DND-41 (cell line): ENCODE measurements around the gene FAM187B.

Experiments
- CTCF ChIP-seq: IDR thresholded peaks from 2 replicates; pipeline ENCODE4 v1.5.1; 2012; ENCODE audit warnings: borderline replicate concordance, low read length, moderate library complexity, mild to moderate bottlenecking; ENCODE audit not compliant: poor library complexity, severe bottlenecking; ENCODE audit errors: extremely low read depth
- EZH2 ChIP-seq: IDR thresholded peaks from 3 replicates; pipeline ENCODE4 v1.6.1; 2012; ENCODE audit warnings: borderline replicate concordance, low read depth, mild to moderate bottlenecking, moderate library complexity, low read length, inconsistent platforms; ENCODE audit not compliant: severe bottlenecking

- no peak for TF ChIP-seq EZH2
- TF ChIP-seq CTCF = no peak
These were observed 21.5 kb upstream of the FAM187B start for GRCh38 chr19:35249848-35250711.
